ENCODE measurements around the gene NUDT1.

- TF ChIP-seq NFRKB (IDR thresholded peaks at IDR 0.05): no peak
- TF ChIP-seq FOXA1 (IDR thresholded peaks at IDR 0.05): no peak
- no peak for TF ChIP-seq TARDBP (IDR thresholded peaks at IDR 0.05)
- TF ChIP-seq ZNF384 (IDR thresholded peaks at IDR 0.05): no peak
- TF ChIP-seq CTBP1 (IDR thresholded peaks at IDR 0.05; ENCODE audit: borderline replicate concordance): no peak
- TF ChIP-seq FOXM1 (IDR thresholded peaks at IDR 0.05; ENCODE audit: borderline replicate concordance): no peak
- no peak for TF ChIP-seq SUZ12 (IDR thresholded peaks at IDR 0.05)
- TF ChIP-seq FOXK2 (IDR thresholded peaks at IDR 0.05): no peak
- TF ChIP-seq PKNOX1 (IDR thresholded peaks at IDR 0.05): no peak
Observed at GRCh38 chr7:2273866-2274265, 31.8 kb downstream of the NUDT1 start.

Measured in HEK293T (cell line).